ENCODE results near the gene ANKRD10. TPM values are rescaled to one million over a fixed set of nuclear protein-coding genes. Genes with fewer than 3 reads are reported as not detected.

ANKRD10 gene
- total RNA-seq, 1 experiment from 2014 or later, result 219 TPM

DNA sequence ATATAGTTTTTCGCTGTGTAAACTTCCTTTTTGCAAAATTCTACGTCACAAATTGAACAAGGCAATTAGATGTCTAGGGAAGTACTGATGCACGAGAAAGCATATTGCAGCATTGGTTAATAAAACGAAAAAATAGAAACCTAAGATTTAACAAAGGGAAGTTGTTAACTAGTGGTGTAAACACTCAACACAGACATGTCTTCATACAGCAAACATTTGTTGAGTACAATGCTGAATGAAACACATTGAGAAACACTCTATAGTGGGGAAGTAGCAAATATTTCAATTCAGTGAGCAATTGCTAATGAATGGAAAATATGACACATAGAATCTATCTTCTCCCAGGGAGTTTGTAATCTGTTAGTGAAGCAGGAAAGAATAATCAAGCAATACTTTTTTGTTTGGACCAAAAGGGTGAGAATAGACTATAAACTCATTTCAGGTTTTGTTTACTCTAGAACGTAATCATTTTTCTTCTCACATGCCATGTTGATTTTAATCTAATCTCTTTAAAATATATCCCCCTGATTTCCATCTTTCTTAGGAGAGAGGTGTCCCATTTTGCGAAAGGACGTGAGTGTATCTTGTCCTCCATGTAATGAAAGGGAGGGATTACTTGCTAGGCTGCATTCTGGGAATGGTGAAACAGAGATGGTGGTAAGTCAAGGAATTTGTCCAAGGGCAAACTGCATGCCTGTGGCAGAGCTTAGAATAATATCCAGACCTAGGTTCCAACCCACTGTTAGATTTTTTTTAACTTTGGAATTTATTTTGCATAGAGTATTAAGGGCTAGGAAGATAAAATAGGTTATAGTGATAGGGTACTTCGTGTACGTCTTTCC lies 1.7 kb upstream of the ANKRD10 start:
- Mint-ChIP-seq H3K27me3 (ENCODE audit: low read depth) (0 out of 2 replicates have a peak, but pooled peaks cover 2% of the 10 kb centered on the region), H3K36me3 (0 out of 2 replicates have a peak, but pooled peaks cover 4% of the 10 kb centered on the region), H3K4me3 (peak overlapping the region; percentile 88), H3K9me3 (no peaks in the 10 kb centered on the region), H3K27ac (no peak overlapping the region), H3K4me1 (peaks cover 43% of the 10 kb centered on the region)
- ChIA-PET CTCF (no interaction called here), POLR2A (no interaction called here)
- DNase-seq (ENCODE audit: low spot score), result no peak
- no peak for TF ChIP-seq ZNF317 (CRISPR knock-in tag; IDR thresholded peaks at IDR 0.05; ENCODE audit: borderline replicate concordance, low read depth)
- no peak for TF ChIP-seq RELA (CRISPR knock-in tag; IDR thresholded peaks at IDR 0.05; ENCODE audit: borderline replicate concordance)
- no peak for TF ChIP-seq TCF7 (CRISPR knock-in tag; IDR thresholded peaks at IDR 0.05; ENCODE audit: low read depth)
- TF ChIP-seq FOXP1 (CRISPR knock-in tag; IDR thresholded peaks at IDR 0.05; ENCODE audit: borderline replicate concordance), result no peak
- no peak for TF ChIP-seq ZNF396 (CRISPR knock-in tag; IDR thresholded peaks at IDR 0.05; ENCODE audit: borderline replicate concordance)
- no peak for TF ChIP-seq ERG (CRISPR knock-in tag; IDR thresholded peaks at IDR 0.05)
- TF ChIP-seq USF1 (CRISPR knock-in tag; IDR thresholded peaks at IDR 0.05), result no peak
- no peak for TF ChIP-seq PREB (CRISPR knock-in tag; IDR thresholded peaks at IDR 0.05; ENCODE audit: borderline replicate concordance)
- TF ChIP-seq ATF1 (CRISPR knock-in tag; IDR thresholded peaks at IDR 0.05), result no peak
- no peak for TF ChIP-seq SOX15 (CRISPR knock-in tag; IDR thresholded peaks at IDR 0.05)
- no peak for TF ChIP-seq TEAD4 (CRISPR knock-in tag; IDR thresholded peaks at IDR 0.05)
- no peak for TF ChIP-seq ELF4 (CRISPR knock-in tag; IDR thresholded peaks at IDR 0.05; ENCODE audit: low read depth)
- no peak for TF ChIP-seq ETV6 (CRISPR knock-in tag; IDR thresholded peaks at IDR 0.05)
- TF ChIP-seq, protein P1, sequence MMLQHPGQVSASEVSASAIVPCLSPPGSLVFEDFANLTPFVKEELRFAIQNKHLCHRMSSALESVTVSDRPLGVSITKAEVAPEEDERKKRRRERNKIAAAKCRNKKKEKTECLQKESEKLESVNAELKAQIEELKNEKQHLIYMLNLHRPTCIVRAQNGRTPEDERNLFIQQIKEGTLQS (CRISPR knock-in tag; conservative IDR thresholded peaks at IDR 0.05), result no peak
- TF ChIP-seq, protein P2, sequence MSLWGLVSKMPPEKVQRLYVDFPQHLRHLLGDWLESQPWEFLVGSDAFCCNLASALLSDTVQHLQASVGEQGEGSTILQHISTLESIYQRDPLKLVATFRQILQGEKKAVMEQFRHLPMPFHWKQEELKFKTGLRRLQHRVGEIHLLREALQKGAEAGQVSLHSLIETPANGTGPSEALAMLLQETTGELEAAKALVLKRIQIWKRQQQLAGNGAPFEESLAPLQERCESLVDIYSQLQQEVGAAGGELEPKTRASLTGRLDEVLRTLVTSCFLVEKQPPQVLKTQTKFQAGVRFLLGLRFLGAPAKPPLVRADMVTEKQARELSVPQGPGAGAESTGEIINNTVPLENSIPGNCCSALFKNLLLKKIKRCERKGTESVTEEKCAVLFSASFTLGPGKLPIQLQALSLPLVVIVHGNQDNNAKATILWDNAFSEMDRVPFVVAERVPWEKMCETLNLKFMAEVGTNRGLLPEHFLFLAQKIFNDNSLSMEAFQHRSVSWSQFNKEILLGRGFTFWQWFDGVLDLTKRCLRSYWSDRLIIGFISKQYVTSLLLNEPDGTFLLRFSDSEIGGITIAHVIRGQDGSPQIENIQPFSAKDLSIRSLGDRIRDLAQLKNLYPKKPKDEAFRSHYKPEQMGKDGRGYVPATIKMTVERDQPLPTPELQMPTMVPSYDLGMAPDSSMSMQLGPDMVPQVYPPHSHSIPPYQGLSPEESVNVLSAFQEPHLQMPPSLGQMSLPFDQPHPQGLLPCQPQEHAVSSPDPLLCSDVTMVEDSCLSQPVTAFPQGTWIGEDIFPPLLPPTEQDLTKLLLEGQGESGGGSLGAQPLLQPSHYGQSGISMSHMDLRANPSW (CRISPR knock-in tag; conservative IDR thresholded peaks at IDR 0.05; ENCODE audit: low read depth), result no peak
- TF ChIP-seq, protein P3, sequence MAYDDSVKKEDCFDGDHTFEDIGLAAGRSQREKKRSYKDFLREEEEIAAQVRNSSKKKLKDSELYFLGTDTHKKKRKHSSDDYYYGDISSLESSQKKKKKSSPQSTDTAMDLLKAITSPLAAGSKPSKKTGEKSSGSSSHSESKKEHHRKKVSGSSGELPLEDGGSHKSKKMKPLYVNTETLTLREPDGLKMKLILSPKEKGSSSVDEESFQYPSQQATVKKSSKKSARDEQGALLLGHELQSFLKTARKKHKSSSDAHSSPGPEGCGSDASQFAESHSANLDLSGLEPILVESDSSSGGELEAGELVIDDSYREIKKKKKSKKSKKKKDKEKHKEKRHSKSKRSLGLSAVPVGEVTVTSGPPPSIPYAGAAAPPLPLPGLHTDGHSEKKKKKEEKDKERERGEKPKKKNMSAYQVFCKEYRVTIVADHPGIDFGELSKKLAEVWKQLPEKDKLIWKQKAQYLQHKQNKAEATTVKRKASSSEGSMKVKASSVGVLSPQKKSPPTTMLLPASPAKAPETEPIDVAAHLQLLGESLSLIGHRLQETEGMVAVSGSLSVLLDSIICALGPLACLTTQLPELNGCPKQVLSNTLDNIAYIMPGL (CRISPR knock-in tag; IDR thresholded peaks at IDR 0.05), result no peak
- no peak for TF ChIP-seq KAT7 (CRISPR knock-in tag; IDR thresholded peaks at IDR 0.05; ENCODE audit: borderline replicate concordance)
- TF ChIP-seq ATF2 (CRISPR knock-in tag; IDR thresholded peaks at IDR 0.05; ENCODE audit: borderline replicate concordance, low read depth), result no peak
- TF ChIP-seq, protein P4, sequence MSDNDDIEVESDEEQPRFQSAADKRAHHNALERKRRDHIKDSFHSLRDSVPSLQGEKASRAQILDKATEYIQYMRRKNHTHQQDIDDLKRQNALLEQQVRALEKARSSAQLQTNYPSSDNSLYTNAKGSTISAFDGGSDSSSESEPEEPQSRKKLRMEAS (CRISPR knock-in tag; IDR thresholded peaks at IDR 0.05), result no peak
- TF ChIP-seq, protein P5, sequence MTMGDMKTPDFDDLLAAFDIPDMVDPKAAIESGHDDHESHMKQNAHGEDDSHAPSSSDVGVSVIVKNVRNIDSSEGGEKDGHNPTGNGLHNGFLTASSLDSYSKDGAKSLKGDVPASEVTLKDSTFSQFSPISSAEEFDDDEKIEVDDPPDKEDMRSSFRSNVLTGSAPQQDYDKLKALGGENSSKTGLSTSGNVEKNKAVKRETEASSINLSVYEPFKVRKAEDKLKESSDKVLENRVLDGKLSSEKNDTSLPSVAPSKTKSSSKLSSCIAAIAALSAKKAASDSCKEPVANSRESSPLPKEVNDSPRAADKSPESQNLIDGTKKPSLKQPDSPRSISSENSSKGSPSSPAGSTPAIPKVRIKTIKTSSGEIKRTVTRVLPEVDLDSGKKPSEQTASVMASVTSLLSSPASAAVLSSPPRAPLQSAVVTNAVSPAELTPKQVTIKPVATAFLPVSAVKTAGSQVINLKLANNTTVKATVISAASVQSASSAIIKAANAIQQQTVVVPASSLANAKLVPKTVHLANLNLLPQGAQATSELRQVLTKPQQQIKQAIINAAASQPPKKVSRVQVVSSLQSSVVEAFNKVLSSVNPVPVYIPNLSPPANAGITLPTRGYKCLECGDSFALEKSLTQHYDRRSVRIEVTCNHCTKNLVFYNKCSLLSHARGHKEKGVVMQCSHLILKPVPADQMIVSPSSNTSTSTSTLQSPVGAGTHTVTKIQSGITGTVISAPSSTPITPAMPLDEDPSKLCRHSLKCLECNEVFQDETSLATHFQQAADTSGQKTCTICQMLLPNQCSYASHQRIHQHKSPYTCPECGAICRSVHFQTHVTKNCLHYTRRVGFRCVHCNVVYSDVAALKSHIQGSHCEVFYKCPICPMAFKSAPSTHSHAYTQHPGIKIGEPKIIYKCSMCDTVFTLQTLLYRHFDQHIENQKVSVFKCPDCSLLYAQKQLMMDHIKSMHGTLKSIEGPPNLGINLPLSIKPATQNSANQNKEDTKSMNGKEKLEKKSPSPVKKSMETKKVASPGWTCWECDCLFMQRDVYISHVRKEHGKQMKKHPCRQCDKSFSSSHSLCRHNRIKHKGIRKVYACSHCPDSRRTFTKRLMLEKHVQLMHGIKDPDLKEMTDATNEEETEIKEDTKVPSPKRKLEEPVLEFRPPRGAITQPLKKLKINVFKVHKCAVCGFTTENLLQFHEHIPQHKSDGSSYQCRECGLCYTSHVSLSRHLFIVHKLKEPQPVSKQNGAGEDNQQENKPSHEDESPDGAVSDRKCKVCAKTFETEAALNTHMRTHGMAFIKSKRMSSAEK (CRISPR knock-in tag; IDR thresholded peaks at IDR 0.05; ENCODE audit: borderline replicate concordance), result no peak
- ATAC-seq, result no peak
